Endothelial cell of umbilical vein (primary cell): ENCODE results near the gene IFNA1. TPM values are rescaled to one million over a fixed set of nuclear protein-coding genes. Genes with fewer than 3 reads are reported as not detected.

Source experiments
- BruUV-seq: library from RNA; stranded (reverse); fragments of 400-500 nt; replicated peaks from 2 replicates; lab custom pipeline; 2021; lab: Mats Ljungman, UMichigan
- CTCF ChIA-PET: fragments of 300-600, 350-600 bp; sonication (Branson Sonifier 250); formaldehyde crosslinking; loops from one replicate; lab custom pipeline; 2021; ENCODE audit warnings: antibody characterized with exemption, inconsistent platforms; lab: Charles Lee
- POLR2A ChIA-PET: fragments of 300-600, 350-600 bp; sonication (Branson Sonifier 250); formaldehyde crosslinking; loops from one replicate; lab custom pipeline; 2021; ENCODE audit warnings: antibody characterized with exemption, inconsistent platforms; lab: Charles Lee
- DNase-seq: peaks from one replicate; pipeline ENCODE4 v3.0.0-alpha.2; 2011; ENCODE audit warnings: low read depth, low spot score
- FAIRE-seq: peaks from 2 replicates; lab custom pipeline; 2011; peaks lifted over from hg19 to GRCh38; lab: Jason Lieb, UNC
- H2AFZ ChIP-seq: 2 replicates; pipeline ENCODE4 v1.6.0; 2012; ENCODE audit warnings: low read depth, low read length, control low read depth, inconsistent platforms
- H3K27ac ChIP-seq: 2 replicates; pipeline ENCODE4 v1.5.1; 2011; ENCODE audit warnings: low read depth, mild to moderate bottlenecking, control low read depth, low read length, moderate library complexity; ENCODE audit not compliant: insufficient read depth
- H3K27me3 ChIP-seq, 2 experiments: 2 replicates each; pipeline versions ENCODE4 v1.6.0 to v1.6.1; 2011; ENCODE audit warnings: low read length in 2 of 2, mixed read lengths in 1 of 2; ENCODE audit not compliant: control insufficient read depth in 2 of 2, insufficient read depth in 2 of 2
- H3K36me3 ChIP-seq, 2 experiments: 2 replicates in 1 of 2; 3 replicates in 1 of 2; pipeline ENCODE4 v1.5.1; 2011; ENCODE audit warnings: low read length in 2 of 2, mild to moderate bottlenecking in 1 of 2, moderate library complexity in 1 of 2; ENCODE audit not compliant: control insufficient read depth in 2 of 2, insufficient read depth in 2 of 2; ENCODE audit errors: extremely low read depth in 1 of 2
- H3K4me1 ChIP-seq: 3 replicates; pipeline ENCODE4 v1.5.1; 2011; ENCODE audit warnings: mild to moderate bottlenecking, low read length; ENCODE audit not compliant: control insufficient read depth, insufficient read depth; ENCODE audit errors: extremely low read depth
- H3K4me2 ChIP-seq: 2 replicates; pipeline ENCODE4 v1.6.1; 2011; ENCODE audit warnings: low read length, control low read depth, mixed read lengths; ENCODE audit not compliant: insufficient read depth
- H3K4me3 ChIP-seq, 3 experiments: fragments of 200-600 bp in 1 of 3; sonication (generic), shearing (Covaris generic) in 1 of 3; replicated peaks in 1 of 3; 2 replicates each; pipeline ENCODE4 v1.5.1; 2011 to 2016; ENCODE audit warnings: control low read depth in 3 of 3, low read length in 3 of 3, mild to moderate bottlenecking in 2 of 3, inconsistent platforms in 1 of 3, low read depth in 1 of 3, moderate library complexity in 1 of 3; ENCODE audit not compliant: insufficient read depth in 1 of 3
- H3K79me2 ChIP-seq: 2 replicates; pipeline ENCODE4 v1.6.0; 2012; ENCODE audit warnings: low read length, inconsistent platforms; ENCODE audit not compliant: control insufficient read depth, insufficient read depth
- H3K9ac ChIP-seq: replicated peaks from 2 replicates; pipeline ENCODE3; 2011; ENCODE audit warnings: low read length, control low read depth; ENCODE audit not compliant: insufficient read depth; ENCODE audit errors: extremely low read depth
- H3K9me1 ChIP-seq: replicated peaks from 3 replicates; pipeline ENCODE4 v1.6.0; 2011; ENCODE audit warnings: mild to moderate bottlenecking, low read length; ENCODE audit not compliant: control insufficient read depth, insufficient read depth; ENCODE audit errors: extremely low read depth
- H3K9me3 ChIP-seq: replicated peaks from 2 replicates; pipeline ENCODE4 v1.5.1; 2012; ENCODE audit warnings: low read length, inconsistent platforms; ENCODE audit not compliant: control insufficient read depth, insufficient read depth
- H4K20me1 ChIP-seq: replicated peaks from 2 replicates; pipeline ENCODE3; 2011; ENCODE audit warnings: mild to moderate bottlenecking, low read length; ENCODE audit not compliant: control insufficient read depth, insufficient read depth; ENCODE audit errors: extremely low read depth
- CTCF ChIP-seq, 2 donors: IDR thresholded peaks; 1 replicate in 1 of 2; 2 replicates in 1 of 2; pipeline ENCODE4 v1.5.1; 2011; ENCODE audit warnings: low read length in 2 of 2, mild to moderate bottlenecking in 2 of 2, moderate library complexity in 2 of 2, control low read depth in 1 of 2, inconsistent platforms in 1 of 2, low read depth in 1 of 2; ENCODE audit not compliant: insufficient read depth in 1 of 2; ENCODE audit errors: extremely low read depth in 1 of 2
- EZH2 ChIP-seq: IDR thresholded peaks from 2 replicates; pipeline ENCODE4 v1.6.1; 2012; ENCODE audit warnings: borderline replicate concordance, low read depth, mild to moderate bottlenecking, moderate library complexity, low read length, inconsistent platforms; ENCODE audit not compliant: severe bottlenecking
- FOS ChIP-seq: IDR thresholded peaks from 2 replicates; pipeline ENCODE4 v1.6.1; 2011; ENCODE audit warnings: mild to moderate bottlenecking, low read length, moderate library complexity, borderline replicate concordance; ENCODE audit not compliant: insufficient read depth
- GATA2 ChIP-seq: IDR thresholded peaks from 2 replicates; pipeline ENCODE4 v1.7.0; 2011; ENCODE audit warnings: low read depth, mild to moderate bottlenecking, moderate library complexity, mixed read lengths, low read length; ENCODE audit not compliant: insufficient read length, insufficient read depth
- JUN ChIP-seq: IDR thresholded peaks from 2 replicates; pipeline ENCODE4 v1.6.1; 2011; ENCODE audit warnings: borderline replicate concordance, low read depth; ENCODE audit not compliant: insufficient read length, insufficient read depth
- MAX ChIP-seq: IDR thresholded peaks from 2 replicates; pipeline ENCODE4 v1.6.1; 2011; ENCODE audit not compliant: insufficient read depth, insufficient read length
- MYC ChIP-seq: IDR thresholded peaks from one replicate; pipeline ENCODE4 v1.6.1; 2011; ENCODE audit warnings: mild to moderate bottlenecking, low read depth, low read length
- POLR2A ChIP-seq: IDR thresholded peaks from 2 replicates; pipeline ENCODE4 v1.6.1; 2012; ENCODE audit warnings: low read depth, mild to moderate bottlenecking, control low read depth, low read length
- POLR2AphosphoS5 ChIP-seq: IDR thresholded peaks from 2 replicates; pipeline ENCODE4 v1.6.1; 2012; ENCODE audit warnings: low read depth, mild to moderate bottlenecking, control low read depth, low read length, moderate library complexity; ENCODE audit not compliant: insufficient read depth
- dilution Hi-C: fragments of 300-500 bp; cut with MboI; formaldehyde crosslinking; loops from one replicate; pipeline ENCODE4 v1.15.0; 2019; ENCODE audit warnings: low sequenced_read_pairs; ENCODE audit not compliant: extremely low pct_ligation_motif_present
- intact Hi-C: fragments of 100-400 bp; cut with micrococcal nuclease; formaldehyde crosslinking; loops from one replicate; pipeline ENCODE4 v1.10.0; 2022
- polyA plus RNA-seq, 4 experiments: library from polyadenylated mRNA; depleted of rRNA in 3 of 4; stranded (reverse) in 3 of 4; unstranded in 1 of 4; fragments of >200 nt; gene quantifications; 2 replicates each; pipeline versions ENCODE4 v1.2.1 to v1.2.3, GENCODE V29; 2011 to 2012; ENCODE audit warnings: missing spikeins in 1 of 4
- total RNA-seq: library from RNA; stranded (reverse); gene quantifications from 2 replicates; pipeline ENCODE4 v1.2.3, GENCODE V29; 2021

IFNA1 gene
- total and polyA plus RNA-seq, 2 donors (not counting 3 experiments of a cell fraction or from before 2014, with no cell fraction given), result not detected

- ChIA-PET CTCF (interaction anchor here (1.0 to 2.3 kb wide), 5 partner anchors 36 to 163 kb away, joined by 3 to 16 read pairs (median 8); no protein-coding TSS in a partner anchor), POLR2A (no interaction called here)
- Histone ChIP-seq H3K4me1 (no peaks in the 10 kb centered on the region), H3K36me3 (no peaks in the 10 kb centered on the region), H3K4me3 (no peak overlapping the region), H4K20me1 (no peaks in the 10 kb centered on the region), H3K27me3 (peaks cover 36 to 87% of the 10 kb centered on the region in 2 experiments), H3K27ac (no peak overlapping the region), H3K79me2 (no peaks in the 10 kb centered on the region), H3K9me3 (no peaks in the 10 kb centered on the region), H3K9me1 (no peaks in the 10 kb centered on the region), H3K9ac (no peak overlapping the region), H3K4me2 (no peak overlapping the region), H2AFZ (no peak overlapping the region)
- dilution Hi-C loops (no loop called here), intact Hi-C loops (no loop called here)
- FAIRE-seq, result no peak
- no TSS peak for BruUV-seq
- TF ChIP-seq POLR2AphosphoS5, result no peak
- no peak for TF ChIP-seq GATA2
- TF ChIP-seq JUN, result no peak
- TF ChIP-seq EZH2, result no peak
- TF ChIP-seq FOS, result no peak
- TF ChIP-seq CTCF (IDR thresholded peaks at IDR 0.05; ENCODE audit: extremely low read depth in 1 of 2, insufficient read depth in 1 of 2, low read depth in 1 of 2, low read length in 2 of 2), result no peak
- TF ChIP-seq MYC, result no peak
- no peak for TF ChIP-seq MAX
- no peak for TF ChIP-seq POLR2A
- no peak for DNase-seq
Observed at GRCh38 chr9:21398955-21399489, 41.2 kb upstream of the IFNA1 start.
